Cardiac ventricle fibroblast (primary cell): ENCODE measurements around the gene ZNF410. TPM values are rescaled to one million over a fixed set of nuclear protein-coding genes. Genes with fewer than 3 reads are reported as not detected.

Experiments used
- total RNA-seq: library from RNA; depleted of rRNA; stranded (reverse); fragments of >200 nt; gene quantifications from 2 replicates; pipeline ENCODE4 v1.2.3, GENCODE V29; 2015

The ZNF410 gene, protein sequence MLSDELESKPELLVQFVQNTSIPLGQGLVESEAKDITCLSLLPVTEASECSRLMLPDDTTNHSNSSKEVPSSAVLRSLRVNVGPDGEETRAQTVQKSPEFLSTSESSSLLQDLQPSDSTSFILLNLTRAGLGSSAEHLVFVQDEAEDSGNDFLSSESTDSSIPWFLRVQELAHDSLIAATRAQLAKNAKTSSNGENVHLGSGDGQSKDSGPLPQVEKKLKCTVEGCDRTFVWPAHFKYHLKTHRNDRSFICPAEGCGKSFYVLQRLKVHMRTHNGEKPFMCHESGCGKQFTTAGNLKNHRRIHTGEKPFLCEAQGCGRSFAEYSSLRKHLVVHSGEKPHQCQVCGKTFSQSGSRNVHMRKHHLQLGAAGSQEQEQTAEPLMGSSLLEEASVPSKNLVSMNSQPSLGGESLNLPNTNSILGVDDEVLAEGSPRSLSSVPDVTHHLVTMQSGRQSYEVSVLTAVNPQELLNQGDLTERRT
- 24.8 and 47.4 TPM in 2 replicates for total RNA-seq

DNA sequence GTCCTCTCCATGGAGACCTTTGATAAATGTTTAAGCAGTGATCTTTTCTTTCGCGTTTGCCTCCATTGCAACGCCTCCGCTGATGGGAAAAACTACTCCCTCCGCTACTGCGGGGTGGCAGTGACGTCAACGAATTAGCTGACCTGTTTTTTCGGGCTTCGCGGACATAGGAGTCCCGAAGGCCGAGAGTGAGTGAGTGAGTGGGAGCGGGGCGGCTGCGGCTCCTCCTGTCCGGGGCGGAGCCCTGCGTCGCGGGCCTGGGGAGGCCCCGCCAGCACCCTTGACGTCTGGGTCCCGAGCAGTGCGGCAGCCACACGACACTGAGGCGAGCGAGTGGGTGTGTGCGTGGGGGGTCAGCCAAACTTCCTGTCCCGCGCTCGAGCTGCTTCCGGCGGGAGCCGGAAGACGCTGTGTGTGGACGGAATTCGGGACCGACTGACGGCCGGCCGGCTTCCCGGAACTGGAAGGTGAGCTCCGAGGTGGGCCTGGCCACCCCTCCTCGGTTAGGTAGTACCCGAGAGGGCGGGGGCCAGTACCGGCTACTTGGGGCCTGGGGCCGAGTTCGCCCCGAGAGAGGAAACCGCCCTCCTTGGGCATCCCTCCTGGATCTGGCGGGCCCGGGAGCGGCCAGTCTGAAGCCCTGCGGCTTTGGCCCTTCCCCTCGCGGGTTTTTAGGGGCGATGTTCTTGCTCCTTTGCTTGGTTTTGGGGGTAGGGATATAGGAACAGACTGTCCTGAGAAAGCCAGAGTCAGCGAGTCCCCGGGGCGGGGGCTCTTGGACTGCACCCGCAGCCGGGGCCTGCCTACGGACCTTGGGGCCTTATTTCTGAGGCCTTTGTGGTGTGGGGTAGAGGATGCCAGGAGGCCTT lies at the start of gene ZNF410:
TSS of gene ZNF410 (plus strand) at position 411 of the 869 bp plus-strand sequence. CDS start 5,317 bp downstream, outside the sequence.

DNA sequence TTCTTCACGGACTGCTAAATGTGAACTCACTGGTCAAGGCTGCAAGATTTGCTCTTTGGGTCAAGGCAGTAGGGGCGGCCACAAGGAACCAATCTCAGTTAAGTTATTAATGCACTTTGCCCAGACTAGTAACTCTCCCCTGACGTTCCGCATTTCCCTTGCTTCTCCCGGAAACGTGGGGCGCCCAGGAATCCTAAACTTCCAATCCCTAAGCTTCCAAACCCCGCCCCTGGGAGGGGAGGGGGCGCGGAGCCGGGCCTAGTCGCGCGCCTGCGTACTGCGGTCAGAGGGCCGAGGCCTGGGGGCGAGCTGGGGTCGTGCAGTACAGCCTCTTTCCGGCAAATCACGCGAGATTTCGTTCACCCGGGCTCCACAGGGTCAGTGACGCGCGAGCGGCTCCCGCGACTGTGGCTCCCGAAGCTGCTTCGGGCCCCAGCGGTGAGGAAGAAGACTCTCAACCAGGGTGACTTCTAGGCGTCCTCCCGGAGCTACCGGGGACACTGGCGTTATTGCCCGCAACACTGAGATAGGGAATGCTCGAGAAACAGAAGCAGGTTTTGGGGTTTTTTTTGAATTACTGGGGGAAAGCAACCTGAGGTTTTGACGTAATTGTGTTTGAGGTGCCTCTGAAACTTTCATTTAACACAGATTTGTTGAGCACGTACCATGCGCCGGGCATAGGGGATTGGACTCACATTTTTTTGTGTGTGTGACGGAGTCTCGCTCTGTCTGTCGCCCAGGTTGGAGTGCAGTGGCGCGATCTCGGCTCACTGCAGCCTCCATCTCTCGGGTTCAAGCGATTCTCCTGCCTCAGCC lies 34.9 kb upstream of the ZNF410 start, which contains the start of gene PTGR2:
TSS of gene PTGR2 (plus strand) at position 265 of the 816 bp plus-strand sequence. CDS start 7,032 bp downstream, outside the sequence.

DNA sequence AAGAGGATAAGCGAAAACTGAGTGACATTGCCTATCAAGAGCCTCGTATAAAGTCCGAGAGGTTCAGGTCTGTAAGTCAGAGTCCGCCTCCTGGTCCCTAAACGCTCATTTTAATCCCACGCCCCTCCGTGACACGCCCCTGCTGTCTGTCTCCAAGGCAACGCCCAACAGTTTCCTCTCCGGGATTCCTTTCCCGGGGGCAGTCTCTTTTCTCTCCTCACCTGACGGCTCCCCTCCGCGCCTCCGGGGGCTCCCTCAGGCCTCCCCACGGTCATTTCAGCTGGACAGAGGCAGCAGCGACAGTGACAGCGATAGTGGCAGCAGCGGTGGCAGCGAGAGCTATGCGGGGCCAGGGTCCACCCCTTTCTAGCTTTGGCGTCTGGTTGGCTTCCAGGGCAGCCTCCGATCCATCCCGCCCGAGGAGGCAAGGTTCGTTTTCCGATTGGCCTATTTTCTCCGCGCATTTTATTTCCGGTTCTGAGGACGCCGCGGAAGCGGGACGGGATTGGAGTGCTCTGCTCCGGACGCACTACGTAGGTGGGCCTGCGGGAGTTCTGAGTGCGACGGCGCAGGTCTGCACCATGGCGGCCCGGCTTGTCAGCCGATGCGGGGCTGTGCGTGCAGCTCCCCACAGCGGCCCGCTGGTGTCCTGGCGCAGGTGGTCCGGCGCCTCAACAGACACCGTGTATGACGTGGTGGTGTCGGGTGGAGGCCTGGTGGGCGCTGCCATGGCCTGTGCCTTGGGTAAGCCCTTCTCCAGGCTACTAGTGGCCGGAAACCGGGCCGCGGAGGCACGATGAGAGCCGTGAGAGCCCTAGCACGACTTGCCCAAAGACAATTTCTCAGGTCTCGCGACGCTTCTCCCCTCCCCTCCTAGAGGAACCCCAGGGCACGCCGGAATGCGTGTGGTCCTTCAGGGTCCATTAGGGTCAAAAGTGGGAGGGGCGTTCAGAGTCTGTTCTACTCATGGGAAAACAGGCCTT lies 63.4 kb downstream of the ZNF410 start, which contains the start of the genes COQ6 and FAM161B:
TSS of gene COQ6 (plus strand) at position 551 of the 983 bp plus-strand sequence. CDS start at position 582, 31 bp downstream.
TSS of gene FAM161B (minus strand) at position 343 of the 983 bp plus-strand sequence. CDS start at position 275, 68 bp downstream.

Other genes starting within 250 kb of the ZNF410 start
- 2.2 and 5.1 TPM in 2 replicates for gene DNAL1, start 241.9 kb upstream of the ZNF410 start, total RNA-seq
- gene PNMA1, start 172.5 kb upstream of the ZNF410 start, total RNA-seq, result 37.4 and 46.5 TPM in 2 replicates
- gene PTGR2, start 35.0 kb upstream of the ZNF410 start, total RNA-seq, result 4.9 and 10.3 TPM in 2 replicates
- 3.1 and 3.9 TPM in 2 replicates for gene FAM161B, start 63.2 kb downstream of the ZNF410 start, total RNA-seq
- 29.1 and 31.6 TPM in 2 replicates for gene COQ6, start 63.4 kb downstream of the ZNF410 start, total RNA-seq
- 5.9 and 6.1 TPM in 2 replicates for gene ENTPD5, start 132.4 kb downstream of the ZNF410 start, total RNA-seq
- gene BBOF1, start 132.5 kb downstream of the ZNF410 start, total RNA-seq, result 5.8 and 6.2 TPM in 2 replicates
- gene ALDH6A1, start 197.6 kb downstream of the ZNF410 start, total RNA-seq, result 31.3 and 32.1 TPM in 2 replicates
- 4.6 and 8.5 TPM in 2 replicates for gene LIN52, start 198.1 kb downstream of the ZNF410 start, total RNA-seq